Progenitor cell of endocrine pancreas (in vitro differentiated cells): ENCODE measurements around the gene P4HB. TPM values are rescaled to one million over a fixed set of nuclear protein-coding genes. Genes with fewer than 3 reads are reported as not detected.

ENCODE experiments used
- DNase-seq: peaks from one replicate; pipeline ENCODE4 v3.0.0; 2021; ENCODE audit warnings: low spot score; ENCODE audit not compliant: unreplicated experiment
- H3K27ac Mint-ChIP-seq: 2 replicates; pipeline ENCODE4 v1.8.0; 2021; ENCODE audit warnings: mild to moderate bottlenecking, moderate library complexity, mixed read lengths
- H3K27me3 Mint-ChIP-seq: 2 replicates; pipeline ENCODE4 v1.8.0; 2021; ENCODE audit warnings: mixed read lengths
- H3K36me3 Mint-ChIP-seq: 2 replicates; pipeline ENCODE4 v1.8.0; 2022; ENCODE audit warnings: mixed read lengths; ENCODE audit not compliant: insufficient read depth
- H3K4me1 Mint-ChIP-seq: 2 replicates; pipeline ENCODE4 v1.8.0; 2021; ENCODE audit warnings: low read depth, mixed read lengths
- H3K4me3 Mint-ChIP-seq: 2 replicates; pipeline ENCODE4 v1.8.0; 2021; ENCODE audit warnings: low read depth, mild to moderate bottlenecking, moderate library complexity, mixed read lengths
- H3K9me3 Mint-ChIP-seq: 2 replicates; pipeline ENCODE4 v1.8.0; 2021; ENCODE audit warnings: low read depth, mixed read lengths
- CTCF ChIP-seq: fragments of 200-600 bp; sonication (generic); IDR thresholded peaks from one replicate; pipeline ENCODE4 v1.5.0; 2021; ENCODE audit warnings: antibody characterized with exemption, mild to moderate bottlenecking; ENCODE audit not compliant: unreplicated experiment
- total RNA-seq: library from RNA; stranded (reverse); gene quantifications from 2 replicates; pipeline ENCODE4 v1.2.1, GENCODE V29; 2021

The P4HB gene
- total RNA-seq, 1 donor from 2014 or later: 484 TPM

GRCh38 chr17:81794074-81794476 is 66.3 kb downstream of the P4HB start:
- DNase-seq: no peak
- H3K27ac Mint-ChIP-seq: no peak overlapping the region
- no peak for TF ChIP-seq CTCF
- H3K27me3 Mint-ChIP-seq: no peaks in the 10 kb centered on the region
- H3K4me1 Mint-ChIP-seq: no peaks in the 10 kb centered on the region
- no peaks in the 10 kb centered on the region for H3K9me3 Mint-ChIP-seq
- no peak overlapping the region for H3K4me3 Mint-ChIP-seq
- no peaks in the 10 kb centered on the region for H3K36me3 Mint-ChIP-seq

Other genes with a start within 250 kb of the P4HB start
- gene NPLOC4, start 223.4 kb downstream of the P4HB start, total RNA-seq: 93.8 and 102 TPM in 2 replicates
- gene TSPAN10, start 223.3 kb downstream of the P4HB start, total RNA-seq: 4.0 and 4.4 TPM in 2 replicates
- 0.50 TPM in 1 of 2 replicates, not detected in the other for gene PDE6G, start 204.0 kb downstream of the P4HB start, total RNA-seq
- gene OXLD1, start 193.9 kb downstream of the P4HB start, total RNA-seq: 18.6 and 23.6 TPM in 2 replicates
- gene CCDC137, start 193.8 kb downstream of the P4HB start, total RNA-seq: 24.8 and 26.6 TPM in 2 replicates
- gene ARL16, start 176.7 kb downstream of the P4HB start, total RNA-seq: 42.1 TPM in 2 replicates
- gene HGS, start 176.5 kb downstream of the P4HB start, total RNA-seq: 127 and 141 TPM in 2 replicates
- gene MRPL12, start 157.2 kb downstream of the P4HB start, total RNA-seq: 63.6 and 63.9 TPM in 2 replicates
- gene SLC25A10, start 148.3 kb downstream of the P4HB start, total RNA-seq: 36.9 and 40.9 TPM in 2 replicates
- 2.1 and 2.2 TPM in 2 replicates for gene GCGR, start 56.4 kb downstream of the P4HB start, total RNA-seq
- 138 and 157 TPM in 2 replicates for gene MCRIP1, start 27.2 kb downstream of the P4HB start, total RNA-seq
- not detected in 2 replicates for gene PPP1R27, start 25.5 kb downstream of the P4HB start, total RNA-seq
- 239 and 248 TPM in 2 replicates for gene ARHGDIA, start 10.8 kb upstream of the P4HB start, total RNA-seq
- gene ALYREF, start 31.1 kb upstream of the P4HB start, total RNA-seq: 98.9 and 99.7 TPM in 2 replicates
- gene ANAPC11, start 31.2 kb upstream of the P4HB start, total RNA-seq: 137 and 139 TPM in 2 replicates
- 0.78 and 1.7 TPM in 2 replicates for gene NPB, start 41.7 kb upstream of the P4HB start, total RNA-seq
- 93.2 and 95.2 TPM in 2 replicates for gene PCYT2, start 50.9 kb upstream of the P4HB start, total RNA-seq
- gene SIRT7, start 57.6 kb upstream of the P4HB start, total RNA-seq: 32.4 and 34.0 TPM in 2 replicates
- 29.5 and 30.2 TPM in 2 replicates for gene MAFG, start 67.2 kb upstream of the P4HB start, total RNA-seq
- 65.0 and 65.6 TPM in 2 replicates for gene PYCR1, start 76.8 kb upstream of the P4HB start, total RNA-seq
- not detected in 2 replicates for gene MYADML2, start 86.7 kb upstream of the P4HB start, total RNA-seq
- gene NOTUM, start 100.7 kb upstream of the P4HB start, total RNA-seq: 0.60 and 1.3 TPM in 2 replicates
- 55.5 and 55.7 TPM in 2 replicates for gene ASPSCR1, start 117.1 kb upstream of the P4HB start, total RNA-seq
- 64.1 and 66.2 TPM in 2 replicates for gene CENPX, start 162.3 kb upstream of the P4HB start, total RNA-seq
- gene LRRC45, start 162.8 kb upstream of the P4HB start, total RNA-seq: 39.4 and 43.7 TPM in 2 replicates
- 25.2 and 26.2 TPM in 2 replicates for gene RAC3, start 171.1 kb upstream of the P4HB start, total RNA-seq
- 72.2 and 77.6 TPM in 2 replicates for gene DCXR, start 177.2 kb upstream of the P4HB start, total RNA-seq
- gene RFNG, start 191.3 kb upstream of the P4HB start, total RNA-seq: 60.1 and 65.5 TPM in 2 replicates
- 134 and 137 TPM in 2 replicates for gene GPS1, start 191.4 kb upstream of the P4HB start, total RNA-seq
- 85.2 and 93.8 TPM in 2 replicates for gene DUS1L, start 205.3 kb upstream of the P4HB start, total RNA-seq
- gene FASN, start 237.7 kb upstream of the P4HB start, total RNA-seq: 303 and 308 TPM in 2 replicates